Limb (tissue), 2 donors: ENCODE measurements around the gene IGFL4.

Experiments
- DNase-seq, 2 donors: peaks; one replicate each; pipeline ENCODE4 v3.0.0-alpha.2; 2016; ENCODE audit errors: extremely low spot score in 2 of 2

The IGFL4 gene

GRCh38 chr19:46065486-46066071 is 24.8 kb upstream of the IGFL4 start:
- no peak for DNase-seq

DNA sequence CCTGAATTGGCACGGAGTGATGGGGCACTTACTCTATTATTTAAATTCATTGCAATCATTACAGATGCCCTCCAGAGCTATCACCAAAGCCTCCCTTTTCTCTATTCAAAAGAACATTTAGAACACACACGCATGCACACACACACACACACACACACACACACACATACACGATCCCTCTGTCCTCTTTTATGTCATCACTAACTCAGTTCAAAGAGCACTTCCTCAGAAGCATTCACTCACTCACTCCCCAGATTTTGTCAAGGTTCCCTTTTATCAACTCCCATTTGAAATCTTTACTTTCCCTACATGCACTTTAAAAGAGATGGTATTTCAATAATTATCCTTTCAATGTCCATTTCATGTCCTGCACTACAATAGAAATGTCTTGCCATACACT is 22.4 kb upstream of the IGFL4 start:
- DNase-seq, result no peak

- no peak for DNase-seq
These were observed 19.2 kb upstream of the IGFL4 start for GRCh38 chr19:46060012-46060411.

- DNase-seq, result no peak
These were observed 18.0 kb upstream of the IGFL4 start for GRCh38 chr19:46058778-46059177.

DNA sequence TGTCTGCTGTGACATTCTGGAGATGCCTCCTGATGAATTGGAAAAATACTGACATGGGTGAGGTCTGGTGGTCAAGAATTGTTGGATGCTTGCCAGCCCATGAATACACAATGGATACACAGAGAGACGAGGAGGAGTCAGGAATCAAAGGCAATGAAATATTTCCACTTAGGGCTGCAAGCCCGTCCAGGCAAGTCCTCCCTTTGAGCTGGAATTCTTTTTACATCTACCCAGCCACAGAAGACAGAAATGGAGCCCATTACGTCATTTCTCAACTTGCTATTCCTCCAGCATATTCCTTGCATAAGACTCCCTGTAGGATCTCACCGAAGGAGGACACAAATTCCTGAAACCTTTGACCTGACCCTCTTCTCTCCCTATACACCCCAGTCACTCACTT is 15.7 kb upstream of the IGFL4 start:
- DNase-seq, result no peak

DNA sequence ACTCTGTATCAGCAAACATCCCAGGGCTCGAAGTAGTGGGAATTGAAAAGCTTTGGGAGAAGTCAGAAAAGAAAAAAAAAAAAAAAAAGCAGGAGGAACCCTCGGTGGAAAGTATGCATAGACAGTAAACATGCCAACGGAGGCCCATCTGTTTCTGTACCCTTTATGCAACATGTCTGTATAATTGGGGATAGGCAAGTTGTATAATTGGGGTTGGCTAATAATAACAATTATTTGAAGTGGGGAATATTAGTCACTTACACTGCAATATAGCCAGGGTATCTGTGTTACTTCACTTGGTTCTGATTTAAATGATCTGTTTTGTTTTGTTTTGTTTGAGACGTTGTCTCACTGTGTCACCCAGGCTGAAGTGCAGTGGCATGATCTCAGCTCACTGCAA is 12.1 kb upstream of the IGFL4 start:
- no peak for DNase-seq

GRCh38 chr19:46049597-46049996 is 8.8 kb upstream of the IGFL4 start:
- no peak for DNase-seq

GRCh38 chr19:46043519-46043918 is 2.7 kb upstream of the IGFL4 start:
- no peak for DNase-seq

GRCh38 chr19:46042252-46042883 is 1.6 kb upstream of the IGFL4 start:
- DNase-seq, result no peak

GRCh38 chr19:46040125-46040524 is 677 bp downstream of the IGFL4 start:
- no peak for DNase-seq

DNA sequence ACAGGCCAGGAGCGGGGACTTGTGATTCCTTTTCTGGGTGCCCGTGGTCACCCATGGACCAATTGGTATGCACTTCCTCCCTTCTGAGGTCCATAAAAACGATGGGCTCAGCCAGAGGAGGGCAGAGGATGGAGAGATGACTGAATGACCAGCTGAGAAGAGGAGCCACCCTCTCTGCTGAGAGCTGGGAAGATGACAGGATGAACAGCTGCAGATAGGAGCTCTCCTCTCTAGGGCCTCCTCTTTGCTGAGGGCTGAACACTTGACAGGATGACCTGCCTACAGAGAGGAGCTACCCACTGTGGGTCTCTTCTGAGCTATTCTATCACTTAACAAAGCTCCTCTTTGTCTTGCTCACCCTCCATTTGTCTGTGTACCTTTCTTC is 4.1 kb downstream of the IGFL4 start:
- DNase-seq, result no peak

- no peak for DNase-seq
These were observed 4.6 kb downstream of the IGFL4 start for GRCh38 chr19:46035986-46036743.

- DNase-seq, result no peak
These were observed 5.3 kb downstream of the IGFL4 start for GRCh38 chr19:46035546-46035945.

GRCh38 chr19:46033401-46033800 is 7.4 kb downstream of the IGFL4 start:
- no peak for DNase-seq

DNA sequence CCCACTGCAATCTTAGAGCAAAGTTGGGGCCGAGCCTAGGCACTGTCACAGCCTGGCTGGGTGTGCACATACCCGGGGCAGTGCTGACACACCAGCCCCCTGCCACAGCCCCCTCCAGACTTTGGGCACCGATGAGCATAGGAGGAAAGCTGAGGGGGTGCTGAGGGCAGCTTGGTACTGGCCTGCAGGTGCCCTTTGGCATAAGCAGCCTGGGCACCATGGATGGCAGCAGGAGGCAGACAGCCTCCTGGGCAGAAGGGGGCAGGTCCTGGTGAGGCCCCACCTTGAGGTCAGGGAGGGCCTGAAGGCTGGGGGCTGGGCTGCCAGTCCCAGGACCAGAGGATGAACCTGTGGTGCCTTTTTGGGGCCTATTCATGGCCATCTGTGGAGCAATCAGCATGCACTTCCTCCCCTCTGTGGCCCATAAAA is 8.2 kb downstream of the IGFL4 start:
- no peak for DNase-seq

DNA sequence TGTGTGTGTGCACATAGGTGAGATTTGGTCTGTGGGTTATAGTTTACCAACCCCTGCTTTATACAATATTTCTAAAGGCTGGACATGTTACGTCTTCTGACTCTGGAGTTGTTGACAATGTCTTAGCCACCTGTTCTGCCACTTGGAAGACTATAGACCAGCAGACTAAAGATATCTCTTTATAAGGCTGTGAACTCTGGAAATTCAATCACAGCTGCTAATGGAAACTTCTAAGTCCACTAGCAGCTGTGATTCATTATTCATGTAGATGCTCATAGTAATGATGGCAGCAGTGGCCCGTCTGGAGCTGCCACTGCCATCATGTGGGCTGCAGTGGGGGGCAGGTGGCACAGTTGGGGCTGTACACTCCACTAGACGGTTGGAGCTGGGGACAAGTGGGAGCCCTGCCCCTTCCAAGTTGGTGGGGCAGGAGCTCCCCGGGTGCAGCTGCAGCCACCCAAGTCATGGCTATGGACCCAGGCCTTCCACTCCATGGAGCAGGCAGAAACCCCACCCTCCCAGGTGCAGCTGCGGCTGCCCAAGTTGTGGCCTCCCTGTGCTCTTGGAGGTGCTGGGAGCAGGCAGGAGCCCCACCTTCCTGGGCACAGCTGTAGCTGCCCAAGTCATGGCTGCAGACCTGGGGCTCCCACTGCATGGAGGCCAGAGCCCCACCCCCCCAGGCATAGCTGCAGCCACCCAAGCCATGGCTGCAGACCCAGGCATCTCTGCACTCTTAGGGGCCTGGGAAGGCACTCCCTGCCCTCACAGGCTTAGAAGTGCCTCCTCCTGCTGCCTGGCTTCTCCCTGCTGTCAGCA is 8.8 kb downstream of the IGFL4 start:
- peak in 1 of 2 donors; percentile 58 for DNase-seq

DNA sequence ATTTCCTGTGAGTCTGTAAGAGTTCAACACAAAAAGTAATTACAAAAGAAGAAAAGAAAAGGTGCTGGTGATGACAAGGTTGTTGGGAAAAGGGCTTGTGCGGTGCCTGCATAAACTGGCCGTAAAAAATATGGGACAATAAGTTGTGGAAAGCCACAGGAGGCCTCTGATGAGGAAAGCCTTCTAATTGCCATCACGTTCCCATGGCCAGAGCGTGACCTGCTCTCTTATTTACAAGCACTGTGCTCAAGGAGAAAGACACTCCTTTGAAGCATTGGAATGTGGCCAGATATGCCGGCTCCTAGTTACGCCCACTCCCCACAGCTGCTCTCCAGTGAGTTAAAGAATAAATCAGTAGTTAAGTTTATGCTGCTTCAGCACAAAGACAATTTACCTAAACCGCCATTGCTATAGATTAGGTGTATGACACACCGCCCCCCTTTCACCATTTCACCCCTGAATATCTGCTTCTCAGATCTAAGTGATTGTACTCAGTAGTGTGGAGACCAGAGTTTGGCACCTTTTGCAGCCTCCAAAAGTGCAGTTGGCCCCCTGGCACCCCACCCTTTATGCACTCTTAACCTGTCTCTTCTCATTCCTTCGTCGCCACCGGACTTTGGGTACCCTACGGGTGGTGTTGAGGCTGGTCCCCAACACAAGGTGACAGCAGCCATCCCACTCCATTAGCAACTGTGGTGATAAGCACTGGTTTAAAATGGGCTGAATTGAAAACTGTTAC is 9.8 kb downstream of the IGFL4 start:
- peak in 1 of 2 donors; percentile 22 for DNase-seq

DNA sequence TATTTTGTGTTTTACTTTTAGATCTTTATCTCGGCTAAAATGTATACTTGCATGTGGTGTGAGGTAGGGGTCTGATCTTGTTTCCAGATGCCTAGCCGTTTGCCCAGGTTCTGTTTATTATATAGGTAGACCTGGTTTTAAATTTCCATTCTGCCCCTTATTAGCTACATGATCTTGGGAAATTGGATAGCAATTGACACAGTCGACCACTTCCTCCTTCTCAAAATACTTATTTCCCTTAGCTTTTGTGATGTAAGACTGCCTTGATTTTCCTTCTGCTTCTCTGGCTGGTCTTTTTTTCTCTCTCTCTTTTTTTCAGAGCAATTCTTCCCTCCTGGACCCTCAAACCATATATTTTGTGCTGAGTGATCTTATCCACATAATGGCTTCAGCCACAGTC is 15.0 kb downstream of the IGFL4 start:
- DNase-seq, result no peak

GRCh38 chr19:46023311-46023779 is 17.5 kb downstream of the IGFL4 start:
- no peak for DNase-seq

GRCh38 chr19:46022431-46023310 is 18.1 kb downstream of the IGFL4 start, which contains the start of gene PGLYRP1:
PGLYRP1 (minus strand) TSS chr19:46023053; CDS start chr19:46023021, 32 bp downstream.
- DNase-seq, result peak in 1 of 2 donors; percentile 30
